ENCODE measurements around the gene CEP95. TPM values are rescaled to one million over a fixed set of nuclear protein-coding genes. Genes with fewer than 3 reads are reported as not detected.

CEP95 gene
- total RNA-seq, 2 experiments from 2014 or later, result 39.3 to 39.7 TPM

Other genes starting within 250 kb of the CEP95 start
- 10 to 100 TPM; 18.5 to 19.8 TPM for gene TEX2, start 243.7 kb upstream of the CEP95 start, total RNA-seq
- gene PECAM1, start 116.1 kb upstream of the CEP95 start, total RNA-seq, result 10 to 100 TPM; 35.6 to 37.6 TPM
- under 1 TPM; 0.49 to 0.68 TPM for gene MILR1, start 57.9 kb upstream of the CEP95 start, total RNA-seq
- 10 to 100 TPM; 28.6 to 32.8 TPM for gene POLG2, start 9.9 kb upstream of the CEP95 start, total RNA-seq
- 100 to 1,000 TPM; 719 to 745 TPM for gene DDX5, start 688 bp upstream of the CEP95 start, total RNA-seq
- gene SMURF2, start 155.3 kb downstream of the CEP95 start, total RNA-seq, result 10 to 100 TPM; 13.5 to 14.1 TPM